H1 (cell line): Measurements from ENCODE around the gene DCAF8L2. TPM values are rescaled to one million over a fixed set of nuclear protein-coding genes. Genes with fewer than 3 reads are reported as not detected.

ENCODE experiments used
- CTCF ChIA-PET: fragments of 300-600 bp; sonication (Branson Sonifier 250); formaldehyde crosslinking; loops from one replicate; lab custom pipeline; 2021; ENCODE audit not compliant: partially characterized antibody; lab: Charles Lee
- POLR2A ChIA-PET: fragments of 300-600 bp; sonication (Branson Sonifier 250); formaldehyde crosslinking; loops from one replicate; lab custom pipeline; 2021; ENCODE audit warnings: inconsistent platforms; ENCODE audit not compliant: partially characterized antibody; lab: Charles Lee
- DNase-seq, 2 experiments: peaks; one replicate each; pipeline versions ENCODE4 v3.0.0 to v3.0.0-alpha.2; 2010 to 2022; ENCODE audit warnings: low spot score in 2 of 2, low read depth in 1 of 2, mixed read lengths in 1 of 2
- FAIRE-seq: peaks from 2 replicates; lab custom pipeline; 2011; peaks lifted over from hg19 to GRCh38; lab: Jason Lieb, UNC
- H2AFZ ChIP-seq: 2 replicates; pipeline ENCODE4 v1.8.1; 2012; ENCODE audit warnings: low read length, inconsistent platforms
- H2AK5ac ChIP-seq: 2 replicates; pipeline ENCODE4 v1.6.1; 2013; ENCODE audit warnings: low read depth, low read length
- H2BK120ac ChIP-seq: replicated peaks from 2 replicates; pipeline ENCODE3; 2013; ENCODE audit warnings: low read depth, low read length, inconsistent platforms
- H2BK12ac ChIP-seq: 2 replicates; pipeline ENCODE4 v1.6.1; 2013; ENCODE audit warnings: low read depth, low read length
- H2BK15ac ChIP-seq: 2 replicates; pipeline ENCODE4 v1.6.1; 2013; ENCODE audit warnings: low read length
- H2BK20ac ChIP-seq: 2 replicates; pipeline ENCODE4 v1.6.1; 2013; ENCODE audit warnings: low read length
- H2BK5ac ChIP-seq: 2 replicates; pipeline ENCODE4 v1.6.1; 2013; ENCODE audit warnings: low read depth, low read length
- H3K14ac ChIP-seq: 2 replicates; pipeline ENCODE4 v1.6.1; 2013; ENCODE audit warnings: inconsistent platforms; ENCODE audit not compliant: insufficient read length
- H3K18ac ChIP-seq: 2 replicates; pipeline ENCODE4 v1.6.1; 2013; ENCODE audit warnings: low read length; ENCODE audit errors: extremely low read depth
- H3K23ac ChIP-seq: 2 replicates; pipeline ENCODE4 v1.6.1; 2013; ENCODE audit warnings: inconsistent platforms; ENCODE audit not compliant: insufficient read length
- H3K23me2 ChIP-seq: 2 replicates; pipeline ENCODE4 v1.6.1; 2013; ENCODE audit warnings: low read depth, low read length
- H3K27ac ChIP-seq: 2 replicates; pipeline ENCODE4 v1.6.1; 2011; ENCODE audit warnings: low read depth, low read length, inconsistent platforms
- H3K27me3 ChIP-seq, 4 experiments: replicated peaks in 1 of 4; 1 replicate in 1 of 4; 2 replicates in 3 of 4; pipeline versions ENCODE4 v1.6.1 to v1.8.1; 2011 to 2013; ENCODE audit warnings: low read length in 3 of 4, mild to moderate bottlenecking in 3 of 4, inconsistent platforms in 2 of 4, mixed read lengths in 2 of 4, moderate library complexity in 1 of 4; ENCODE audit not compliant: control insufficient read depth in 3 of 4, insufficient read depth in 3 of 4; ENCODE audit errors: extremely low read depth in 1 of 4
- H3K36me3 ChIP-seq, 4 experiments: 2 replicates each; pipeline versions ENCODE4 v1.6.1 to v1.8.1; 2011 to 2013; ENCODE audit warnings: mild to moderate bottlenecking in 4 of 4, low read length in 3 of 4, moderate library complexity in 2 of 4, control low read depth in 1 of 4, inconsistent platforms in 1 of 4; ENCODE audit not compliant: insufficient read depth in 4 of 4, control insufficient read depth in 2 of 4
- H3K4ac ChIP-seq: replicated peaks from 2 replicates; pipeline ENCODE3; 2013; ENCODE audit warnings: low read length, low read depth, mixed read lengths, inconsistent platforms; ENCODE audit not compliant: insufficient read length
- H3K4me1 ChIP-seq, 4 experiments: replicated peaks in 1 of 4; 1 replicate in 1 of 4; 2 replicates in 3 of 4; pipeline versions ENCODE4 v1.6.1 to v1.8.1; 2011 to 2013; ENCODE audit warnings: low read length in 3 of 4, inconsistent platforms in 2 of 4, mixed read lengths in 1 of 4; ENCODE audit not compliant: insufficient read depth in 4 of 4, control insufficient read depth in 3 of 4
- H3K4me2 ChIP-seq, 2 experiments: 2 replicates each; pipeline versions ENCODE4 v1.6.1 to v1.8.1; 2011 to 2013; ENCODE audit warnings: low read depth in 2 of 2, low read length in 2 of 2, control low read depth in 1 of 2, inconsistent platforms in 1 of 2, mild to moderate bottlenecking in 1 of 2; ENCODE audit not compliant: insufficient read depth in 1 of 2
- H3K4me3 ChIP-seq, 4 experiments: fragments of 200-600, 300-600 bp in 1 of 4; sonication (generic), shearing (Covaris generic), sonication (Bioruptor Twin) in 1 of 4; 2 replicates each; pipeline versions ENCODE4 v1.5.1 to v1.8.1; 2011 to 2016; ENCODE audit warnings: low read length in 4 of 4, low read depth in 3 of 4, control low read depth in 2 of 4, inconsistent platforms in 2 of 4, mild to moderate bottlenecking in 2 of 4, mixed read lengths in 1 of 4, moderate library complexity in 1 of 4; ENCODE audit not compliant: insufficient read depth in 2 of 4; ENCODE audit errors: extremely low read depth in 1 of 4
- H3K56ac ChIP-seq: replicated peaks from 2 replicates; pipeline ENCODE3; 2013; ENCODE audit warnings: low read depth, mild to moderate bottlenecking, mixed read lengths, low read length, inconsistent platforms; ENCODE audit not compliant: insufficient read length
- H3K79me1 ChIP-seq: 2 replicates; pipeline ENCODE4 v1.6.1; 2013; ENCODE audit warnings: low read depth, low read length, control low read depth
- H3K79me2 ChIP-seq, 2 experiments: 2 replicates each; pipeline versions ENCODE4 v1.6.1 to v1.8.1; 2012 to 2013; ENCODE audit warnings: low read length in 2 of 2, mild to moderate bottlenecking in 2 of 2, inconsistent platforms in 1 of 2; ENCODE audit not compliant: insufficient read depth in 2 of 2, control insufficient read depth in 1 of 2
- H3K9ac ChIP-seq, 4 experiments: replicated peaks in 1 of 4; 1 replicate in 1 of 4; 2 replicates in 3 of 4; pipeline versions ENCODE4 v1.6.1 to v1.8.1; 2011 to 2013; ENCODE audit warnings: low read depth in 3 of 4, low read length in 3 of 4, control low read depth in 2 of 4, mild to moderate bottlenecking in 2 of 4, moderate library complexity in 2 of 4, inconsistent platforms in 1 of 4; ENCODE audit errors: extremely low read depth in 1 of 4
- H3K9me3 ChIP-seq, 2 experiments: 2 replicates each; pipeline versions ENCODE4 v1.6.1 to v1.8.1; 2012 to 2013; ENCODE audit warnings: mild to moderate bottlenecking in 2 of 2, moderate library complexity in 2 of 2, control low read depth in 1 of 2, inconsistent platforms in 1 of 2, low read depth in 1 of 2, low read length in 1 of 2, mixed read lengths in 1 of 2; ENCODE audit not compliant: insufficient read depth in 2 of 2
- H4K20me1 ChIP-seq, 2 experiments: replicated peaks in 1 of 2; 2 replicates each; pipeline versions ENCODE3 to v1.8.1; 2011 to 2013; ENCODE audit warnings: inconsistent platforms in 2 of 2, low read length in 2 of 2, mild to moderate bottlenecking in 1 of 2; ENCODE audit not compliant: insufficient read depth in 2 of 2, control insufficient read depth in 1 of 2
- H4K5ac ChIP-seq: 2 replicates; pipeline ENCODE4 v1.6.1; 2013; ENCODE audit warnings: low read length, low read depth, mixed read lengths, inconsistent platforms; ENCODE audit not compliant: insufficient read length
- H4K8ac ChIP-seq: 2 replicates; pipeline ENCODE4 v1.8.0; 2013; ENCODE audit warnings: mild to moderate bottlenecking, moderate library complexity, low read length, inconsistent platforms; ENCODE audit not compliant: insufficient read depth; ENCODE audit errors: extremely low read depth
- H4K91ac ChIP-seq: replicated peaks from 2 replicates; pipeline ENCODE3; 2013; ENCODE audit warnings: low read length, mixed read lengths, inconsistent platforms; ENCODE audit not compliant: insufficient read length
- CBX5 ChIP-seq: fragments of 300-800, 300-1000 bp; sonication (generic); IDR thresholded peaks from 2 replicates; pipeline ENCODE4 v1.7.1; 2016; ENCODE audit warnings: antibody characterized with exemption, low read length, low read depth
- E2F6 ChIP-seq: IDR thresholded peaks from 2 replicates; pipeline ENCODE4 v1.6.1; 2012; ENCODE audit warnings: inconsistent platforms
- KDM5A ChIP-seq: fragments of 200-600 bp; IDR thresholded peaks from 2 replicates; pipeline ENCODE4 v1.7.1; 2012; ENCODE audit warnings: mild to moderate bottlenecking, low read length, inconsistent platforms, mixed read lengths
- RFX5 ChIP-seq: IDR thresholded peaks from 2 replicates; pipeline ENCODE4 v1.6.1; 2011; ENCODE audit warnings: low read depth, low read length, improper control_type of control experiment, borderline replicate concordance
- SIN3A ChIP-seq, 2 experiments: IDR thresholded peaks in 1 of 2; conservative IDR thresholded peaks in 1 of 2; 2 replicates each; pipeline ENCODE4 v1.6.1; 2011 to 2012; ENCODE audit warnings: low read length in 2 of 2, improper control_type of control experiment in 1 of 2, low read depth in 1 of 2, mild to moderate bottlenecking in 1 of 2
- TCF12 ChIP-seq: IDR thresholded peaks from 2 replicates; pipeline ENCODE4 v1.6.1; 2011; ENCODE audit warnings: low read depth, mild to moderate bottlenecking, low read length
- WGBS, 2 experiments: shearing (Covaris generic) in 1 of 2; methylation state at CpG; one replicate each; pipeline versions ENCODE4 v1.1.6 to v1.1.7; 2013 to 2015; ENCODE audit warnings: low lambda C conversion rate in 2 of 2, mixed read lengths in 2 of 2, inconsistent platforms in 1 of 2, low coverage in 1 of 2, missing lambda C conversion rate in 1 of 2; ENCODE audit not compliant: insufficient replicate concordance in 2 of 2, insufficient coverage in 1 of 2, insufficient read length in 1 of 2; ENCODE audit errors: extremely low coverage in 1 of 2, missing lambda C conversion rate in 1 of 2; 5-methylcytosine and 5-hydroxymethylcytosine counted together
- polyA plus RNA-seq, 7 experiments: library from polyadenylated mRNA; depleted of rRNA in 3 of 7; stranded (reverse) in 5 of 7; unstranded in 2 of 7; fragments of >200 nt in 5 of 7; fragments of 200-250 nt in 2 of 7; gene quantifications; 1 replicate in 5 of 7; 2 replicates in 1 of 7; 4 replicates in 1 of 7; pipeline versions ENCODE4 v1.2.1 to v1.2.3, GENCODE V29; 2011 to 2013; ENCODE audit warnings: missing spikeins in 2 of 7, mixed read lengths in 2 of 7
- total RNA-seq: library from RNA; stranded (reverse); fragmentation: NEBNext Ultra II Directional; extraction: Animal tissue kit (Norgen Biotek cat#: 25700); gene quantifications from 2 replicates; pipeline ENCODE4 v1.2.1, GENCODE V29; 2021

DCAF8L2 gene
- total and polyA plus RNA-seq, 2 of the 8 experiments (the other 6 are each of a cell fraction or from before 2014, with no cell fraction given): not detected

- Histone ChIP-seq H3K9me3 (no peaks in the 10 kb centered on the region), H4K91ac (no peak overlapping the region), H3K4me3 (no peak overlapping the region), H3K79me2 (no peaks in the 10 kb centered on the region), H3K4me2 (no peak overlapping the region), H2AFZ (no peak overlapping the region), H2BK12ac (no peak overlapping the region), H3K4me1 (no peaks in the 10 kb centered on the region), H4K5ac (no peak overlapping the region), H3K23me2 (no peaks in the 10 kb centered on the region), H3K79me1 (no peaks in the 10 kb centered on the region), H2BK15ac (no peak overlapping the region), H3K14ac (no peak overlapping the region), H2BK120ac (no peak overlapping the region), H3K56ac (no peak overlapping the region), H3K27ac (no peak overlapping the region), H3K9ac (no peak overlapping the region), H3K4ac (no peak overlapping the region), H3K23ac (no peak overlapping the region), H2BK20ac (no peak overlapping the region), H4K20me1 (no peaks in the 10 kb centered on the region), H4K8ac (no peak overlapping the region), H3K27me3 (no peaks in the 10 kb centered on the region), H3K36me3 (no peaks in the 10 kb centered on the region), H3K18ac (no peak overlapping the region), H2AK5ac (no peak overlapping the region), H2BK5ac (no peak overlapping the region)
- FAIRE-seq (no peak), DNase-seq (no peak)
- WGBS, 2 experiments: 80% methylated on average over 1 of the region's 1 CpG; no CpG with 5 or more reads in 1 of the 2 experiments
- TF ChIP-seq RFX5 (no peak), CBX5 (no peak), TCF12 (no peak), E2F6 (no peak), KDM5A (no peak), SIN3A (conservative IDR thresholded peaks at IDR 0.05 in 1 of 2, IDR thresholded peaks at IDR 0.05 in 1 of 2; ENCODE audit: low read depth in 1 of 2, low read length in 2 of 2) (no peak)
- ChIA-PET CTCF (no interaction called here), POLR2A (no interaction called here)
Observed at GRCh38 chrX:27706526-27706925, 116.4 kb downstream of the DCAF8L2 start.
